GM12892 (cell line): ENCODE measurements around the gene MAB21L3.
"Not testable (repeated sequence)": the region's sequence is repeated elsewhere in the genome, so short reads cannot be mapped to it uniquely, and the experiment has no call there.

ENCODE experiments used
- POLR2A ChIP-seq: IDR thresholded peaks from 2 replicates; pipeline ENCODE4 v1.6.1; 2011; ENCODE audit warnings: low read depth, low read length, control low read depth
- POLR2AphosphoS5 ChIP-seq: IDR thresholded peaks from 2 replicates; pipeline ENCODE4 v1.6.1; 2011; ENCODE audit warnings: low read depth, low read length, control low read depth

DNA sequence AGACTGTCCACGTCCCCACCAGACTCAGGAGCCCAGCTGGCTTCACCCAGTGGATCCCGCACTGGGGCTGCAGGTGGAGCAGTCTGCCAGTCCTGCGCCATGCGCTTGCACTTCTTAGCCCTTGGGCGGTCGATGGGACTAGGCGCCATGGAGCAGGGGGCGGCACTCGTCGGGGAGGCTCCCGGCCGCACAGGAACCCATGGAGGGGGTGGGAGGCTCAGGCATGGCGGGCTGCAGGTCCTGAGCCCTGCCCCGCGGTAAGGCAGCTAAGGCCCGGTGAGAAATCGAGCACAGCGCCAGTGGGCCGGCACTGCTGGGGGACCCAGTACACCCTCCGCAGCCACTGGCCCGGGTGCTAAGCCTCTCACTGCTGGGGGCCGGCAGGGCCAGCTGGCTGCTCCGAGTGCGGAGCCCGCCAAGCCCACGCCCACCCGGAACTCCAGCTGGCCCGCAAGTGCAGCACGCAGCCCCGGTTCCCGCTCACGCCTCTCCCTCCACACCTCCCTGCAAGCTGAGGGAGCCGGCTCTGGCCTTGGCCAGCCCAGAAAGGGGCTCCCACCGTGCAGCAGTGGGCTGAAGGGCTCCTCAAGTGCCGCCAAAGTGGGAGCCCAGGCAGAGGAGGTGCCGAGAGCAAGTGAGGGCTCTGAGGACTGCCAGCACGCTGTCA lies 35.4 kb downstream of the MAB21L3 start:
- not testable (repeated sequence) for TF ChIP-seq POLR2A, POLR2AphosphoS5
